GM12878 (cell line): ENCODE results near the gene IFNB1. TPM values are rescaled to one million over a fixed set of nuclear protein-coding genes. Genes with fewer than 3 reads are reported as not detected.

ENCODE experiments used
- ATAC-seq: fragments of 200-7000 bp; cut with Tn5 transposase; 3 replicates; pipeline ENCODE4 v1.9.1; 2020; ENCODE audit warnings: mild to moderate bottlenecking, moderate library complexity
- BruUV-seq: library from RNA; stranded (reverse); fragments of 400-500 nt; replicated peaks from 2 replicates; lab custom pipeline; 2021; lab: Mats Ljungman, UMichigan
- CTCF ChIA-PET: fragments of 300-600 bp; sonication (Branson Sonifier 250); formaldehyde crosslinking; extraction: SDS; loops from one replicate; lab custom pipeline; 2021; ENCODE audit warnings: inconsistent platforms; lab: Yijun Ruan, JAX
- POLR2A ChIA-PET: fragments of 350-600 bp; formaldehyde crosslinking; extraction: SDS; loops from one replicate; lab custom pipeline; 2021; ENCODE audit warnings: inconsistent platforms; lab: Charles Lee
- RAD21 ChIA-PET: fragments of 300-600 bp; sonication (Branson Sonifier 250); formaldehyde crosslinking; loops from one replicate; lab custom pipeline; 2023; ENCODE audit warnings: antibody characterized with exemption; ENCODE audit not compliant: unreplicated experiment; lab: Charles Lee
- SMC1A ChIA-PET: fragments of 300-600 bp; sonication (Branson Sonifier 250); formaldehyde crosslinking; loops from one replicate; lab custom pipeline; 2023; ENCODE audit not compliant: unreplicated experiment, uncharacterized antibody; lab: Charles Lee
- DNase-seq: peaks from one replicate; pipeline ENCODE4 v3.0.0-alpha.2; 2011; ENCODE audit warnings: low read depth, low spot score
- FAIRE-seq: peaks from 3 replicates; lab custom pipeline; 2011; peaks lifted over from hg19 to GRCh38; lab: Jason Lieb, UNC
- H2AFZ ChIP-seq: 2 replicates; pipeline ENCODE4 v1.6.0; 2011; ENCODE audit warnings: low read depth, low read length, control low read depth; ENCODE audit not compliant: control insufficient read depth
- H3K27ac ChIP-seq: 2 replicates; pipeline ENCODE4 v1.5.1; 2011; ENCODE audit warnings: control low read depth; ENCODE audit not compliant: control insufficient read depth, insufficient read depth
- H3K27me3 ChIP-seq, 2 experiments: replicated peaks in 1 of 2; 2 replicates each; pipeline versions ENCODE4 v1.6.0 to v1.6.1; 2011; ENCODE audit warnings: low read length in 1 of 2; ENCODE audit not compliant: control insufficient read depth in 2 of 2, insufficient read depth in 2 of 2
- H3K36me3 ChIP-seq, 2 experiments: 2 replicates each; pipeline ENCODE4 v1.5.1; 2011; ENCODE audit warnings: low read length in 1 of 2; ENCODE audit not compliant: control insufficient read depth in 2 of 2, insufficient read depth in 2 of 2
- H3K4me1 ChIP-seq: 2 replicates; pipeline ENCODE4 v1.6.1; 2011; ENCODE audit warnings: mild to moderate bottlenecking, low read length, moderate library complexity, mixed read lengths; ENCODE audit not compliant: control insufficient read depth, insufficient read depth
- H3K4me2 ChIP-seq: 2 replicates; pipeline ENCODE4 v1.6.0; 2011; ENCODE audit warnings: control low read depth; ENCODE audit not compliant: control insufficient read depth, insufficient read depth
- H3K4me3 ChIP-seq: fragments of 200-600 bp; sonication (generic); 2 replicates; pipeline ENCODE4 v1.5.1; 2016
- H3K79me2 ChIP-seq: 2 replicates; pipeline ENCODE4 v1.6.0; 2011; ENCODE audit warnings: low read length; ENCODE audit not compliant: control insufficient read depth, insufficient read depth
- H3K9ac ChIP-seq: 2 replicates; pipeline ENCODE4 v1.8.0; 2011; ENCODE audit warnings: low read length, control low read depth, mixed read lengths; ENCODE audit not compliant: control insufficient read depth, insufficient read depth
- H3K9me3 ChIP-seq: replicated peaks from 3 replicates; pipeline ENCODE4 v1.5.1; 2011; ENCODE audit warnings: mild to moderate bottlenecking, low read length; ENCODE audit not compliant: control insufficient read depth, insufficient read depth
- H4K20me1 ChIP-seq: 2 replicates; pipeline ENCODE4 v1.6.0; 2011; ENCODE audit not compliant: control insufficient read depth, insufficient read depth
- BCL11A ChIP-seq: IDR thresholded peaks from 2 replicates; pipeline ENCODE4 v1.6.1; 2011; ENCODE audit warnings: low read depth, low read length
- IKZF1 ChIP-seq: fragments of 450-650 bp; conservative IDR thresholded peaks from 2 replicates; pipeline ENCODE4 v1.6.1; 2017; ENCODE audit warnings: antibody characterized with exemption, mild to moderate bottlenecking
- RAD21 ChIP-seq: IDR thresholded peaks from 2 replicates; pipeline ENCODE4 v1.6.1; 2011; ENCODE audit warnings: mild to moderate bottlenecking, low read depth, low read length, moderate library complexity; ENCODE audit not compliant: insufficient read depth
- RUNX3 ChIP-seq: IDR thresholded peaks from 2 replicates; pipeline ENCODE4 v1.6.1; 2012; ENCODE audit warnings: low read length, inconsistent platforms
- SPI1 ChIP-seq: IDR thresholded peaks from 2 replicates; pipeline ENCODE4 v1.6.1; 2011; ENCODE audit warnings: low read depth, mild to moderate bottlenecking, low read length, moderate library complexity, borderline replicate concordance; ENCODE audit not compliant: insufficient read depth
- WGBS: methylation state at CpG from one replicate; pipeline ENCODE4 v1.1.6; 2016; ENCODE audit warnings: low lambda C conversion rate; ENCODE audit not compliant: insufficient replicate concordance, insufficient coverage; ENCODE audit errors: missing lambda C conversion rate; 5-methylcytosine and 5-hydroxymethylcytosine counted together
- in situ Hi-C: fragments of 300-500 bp; cut with MboI; formaldehyde crosslinking; loops from 9 replicates; pipeline ENCODE4 v1.14.3; 2018; ENCODE audit warnings: mixed read lengths
- intact Hi-C: fragments of 100-400 bp; cut with micrococcal nuclease; formaldehyde crosslinking; loops from one replicate; pipeline ENCODE4 v1.14.2; 2022; ENCODE audit not compliant: unreplicated experiment
- polyA plus RNA-seq, 11 experiments: library from polyadenylated mRNA; depleted of rRNA in 4 of 11; unstranded in 6 of 11; stranded (reverse) in 5 of 11; fragments of >200 nt; fragmentation: Nextera tagmentation in 4 of 11; fragmentation: Illumina TruSeq in 1 of 11; extraction: Ambion mirVana in 4 of 11; extraction: Trizol in 1 of 11; gene quantifications; 1 replicate in 1 of 11; 2 replicates in 10 of 11; pipeline versions ENCODE4 v1.2.1 to v1.2.3, GENCODE V29; 2011 to 2016; ENCODE audit warnings: inconsistent platforms in 2 of 11, missing spikeins in 2 of 11, low read depth in 1 of 11
- total RNA-seq, 4 experiments: library from RNA; depleted of rRNA in 3 of 4; stranded (reverse); fragments of >200 nt in 3 of 4; fragmentation: Illumina TruSeq in 1 of 4; extraction: Trizol in 1 of 4; gene quantifications; 2 replicates each; pipeline versions ENCODE4 v1.2.1 to v1.2.3, GENCODE V29; 2013 to 2021

The IFNB1 gene
- total and polyA plus RNA-seq, 10 of the 15 experiments (the other 5 are each of a cell fraction or from before 2014, with no cell fraction given), result 0.18 TPM; not detected in 9

DNA sequence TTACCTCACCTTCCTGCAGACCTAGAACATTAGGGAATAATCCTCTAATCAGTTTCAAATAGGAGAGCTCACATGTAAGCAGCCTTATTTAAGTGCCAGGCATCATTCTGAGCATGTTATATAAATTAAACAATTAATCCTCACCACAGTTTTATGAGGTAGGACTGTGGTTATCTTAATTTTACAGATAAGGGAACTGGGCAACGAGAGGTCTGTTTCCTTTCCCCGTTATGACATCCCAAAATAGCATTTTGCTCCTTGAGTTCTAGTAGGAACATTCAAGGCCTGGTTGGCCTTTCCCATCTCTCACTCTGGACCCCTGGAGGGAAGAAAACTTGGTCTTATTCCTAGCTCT lies 19.1 kb upstream of the IFNB1 start:
- no peak for DNase-seq
- H4K20me1 ChIP-seq, result no peaks in the 10 kb centered on the region
- in situ Hi-C loops, result no loop called here
- peak overlapping the region; percentile 84 for H3K4me2 ChIP-seq
- no peaks in the 10 kb centered on the region for H3K36me3 ChIP-seq
- H3K79me2 ChIP-seq, result no peaks in the 10 kb centered on the region
- POLR2A ChIA-PET, result interaction anchor here (1.0 kb wide), 1 partner anchor 100 kb away, joined by 3 read pairs; no protein-coding TSS in a partner anchor
- intact Hi-C loops, result no loop called here
- BruUV-seq, result no TSS peak
- SMC1A ChIA-PET, result interaction anchor here (0.9 to 2.9 kb wide), 8 partner anchors 9 to 456 kb away, joined by 3 to 11 read pairs (median 6); partner anchors contain the start of genes HACD4 and IFNB1
- H3K9ac ChIP-seq, result no peak overlapping the region
- CTCF ChIA-PET, result interaction anchor here (1.2 to 2.2 kb wide), 8 partner anchors 9 to 472 kb away, joined by 3 to 12 read pairs (median 5); no protein-coding TSS in a partner anchor
- H3K27ac ChIP-seq, result no peak overlapping the region; the same call in 1 of the 2 replicates
- H3K4me3 ChIP-seq, result peak overlapping the region; percentile 13; the same call in 1 of the 2 replicates
- H3K9me3 ChIP-seq, result no peaks in the 10 kb centered on the region; the same call in 2 of the 3 replicates
- ATAC-seq, result peak; percentile 8
- no peak for FAIRE-seq
- H3K27me3 ChIP-seq, result no peaks in the 10 kb centered on the region
- no peak for TF ChIP-seq BCL11A
- no peak for TF ChIP-seq RAD21
- TF ChIP-seq SPI1, result 0 out of 2 replicates have a peak, but pooled peaks have one; percentile 6
- TF ChIP-seq RUNX3, result peak; percentile 10; the same call in 1 of the 2 replicates
- TF ChIP-seq IKZF1, result no peak
- TF ChIP-seq, all 136 proteins: peak for 2
- Histone ChIP-seq H3K4me1 (peaks cover 6% of the 10 kb centered on the region), H2AFZ (peak overlapping the region; percentile 93)
- RAD21 ChIA-PET, result interaction anchor here (0.8 to 1.8 kb wide), 7 partner anchors 9 to 1170 kb away, joined by 3 to 5 read pairs (median 4); no protein-coding TSS in a partner anchor
- 72% methylated on average over 2 of the region's 2 CpGs for WGBS
